Mononuclear cell (primary cell): ENCODE measurements around the gene YIPF4. TPM values are rescaled to one million over a fixed set of nuclear protein-coding genes. Genes with fewer than 3 reads are reported as not detected.
"Not testable (repeated sequence)": the region's sequence is repeated elsewhere in the genome, so short reads cannot be mapped to it uniquely, and the experiment has no call there.

ENCODE experiments used
- H3K27me3 ChIP-seq: 2 replicates; pipeline ENCODE4 v1.6.0; 2011; ENCODE audit warnings: low read length, control low read depth; ENCODE audit not compliant: insufficient read depth
- H3K4me1 ChIP-seq: 2 replicates; pipeline ENCODE4 v1.5.1; 2011; ENCODE audit warnings: mild to moderate bottlenecking, low read length, control low read depth; ENCODE audit not compliant: insufficient read depth
- H3K4me3 ChIP-seq: 2 replicates; pipeline ENCODE4 v1.5.1; 2011; ENCODE audit warnings: mild to moderate bottlenecking, low read length, moderate library complexity
- H3K9me3 ChIP-seq: 2 replicates; pipeline ENCODE4 v1.5.1; 2011; ENCODE audit warnings: low read depth, mild to moderate bottlenecking, control low read depth, low read length
- total RNA-seq: library from RNA; depleted of rRNA; stranded (reverse); fragments of >200 nt; gene quantifications from one replicate; pipeline ENCODE4 v1.2.3, GENCODE V29; 2012

YIPF4 gene
- total RNA-seq, 1 donor = 15.3 TPM

- Histone ChIP-seq H3K9me3 (no peaks in the 10 kb centered on the region), H3K4me3 (peak within 1 kb of the TSS; percentile 55), H3K4me1 (peaks cover 56% of the 10 kb centered on the region), H3K27me3 (no peaks in the 10 kb centered on the region)
Observed at GRCh38 chr2:32264422-32265105, 13.1 kb upstream of the YIPF4 start, which contains the start of gene NLRC4. Gene NLRC4 (minus strand): TSS chr2:32264886. CDS start chr2:32256775, 8,111 bp downstream.

GRCh38 chr2:32271063-32271462 is 6.6 kb upstream of the YIPF4 start:
- Histone ChIP-seq H3K4me3 (no peak overlapping the region), H3K9me3 (no peaks in the 10 kb centered on the region), H3K4me1 (peaks cover 7% of the 10 kb centered on the region), H3K27me3 (peaks cover 3% of the 10 kb centered on the region)

DNA sequence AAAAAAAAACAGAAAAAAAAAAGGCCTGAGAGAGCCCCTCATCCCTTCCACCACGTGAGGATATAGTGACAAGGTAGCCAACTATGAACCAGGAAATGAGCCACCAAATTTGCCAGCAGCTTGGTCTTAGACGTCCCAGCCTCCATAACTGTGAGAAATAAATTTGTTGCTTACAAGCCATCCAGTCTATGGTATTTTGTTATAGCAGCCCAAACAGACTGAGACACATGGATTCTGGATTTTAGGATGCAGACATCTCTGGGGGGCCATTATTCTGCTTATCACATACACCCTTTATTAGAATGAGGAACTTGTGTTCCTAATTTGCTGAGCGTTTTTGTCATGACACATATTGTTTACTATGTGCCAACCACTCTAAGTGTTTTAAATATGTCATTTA is 5.4 kb upstream of the YIPF4 start:
- Histone ChIP-seq H3K4me3 (no peak overlapping the region), H3K9me3 (no peaks in the 10 kb centered on the region), H3K27me3 (peaks cover 3% of the 10 kb centered on the region), H3K4me1 (peaks cover 6% of the 10 kb centered on the region)

GRCh38 chr2:32274289-32274688 is 3.4 kb upstream of the YIPF4 start:
- Histone ChIP-seq H3K4me1 (peaks cover 18% of the 10 kb centered on the region), H3K4me3 (no peak overlapping the region), H3K27me3 (peaks cover 3% of the 10 kb centered on the region), H3K9me3 (no peaks in the 10 kb centered on the region)

- H3K4me1 ChIP-seq = peaks cover 27% of the 10 kb centered on the region
- H3K27me3 ChIP-seq, H3K9me3 ChIP-seq, H3K4me3 ChIP-seq: not testable (repeated sequence)
Observed at GRCh38 chr2:32275790-32276189, 1.9 kb upstream of the YIPF4 start.

GRCh38 chr2:32277363-32277673 is 386 bp upstream of the YIPF4 start:
- H3K4me1 ChIP-seq = peaks cover 38% of the 10 kb centered on the region
- no peaks in the 10 kb centered on the region for H3K27me3 ChIP-seq
- H3K9me3 ChIP-seq = no peaks in the 10 kb centered on the region
- peak overlapping the region; percentile 91 for H3K4me3 ChIP-seq

- Histone ChIP-seq H3K4me3 (peak overlapping the region; percentile 91), H3K4me1 (peaks cover 40% of the 10 kb centered on the region)
Observed at GRCh38 chr2:32278478-32278853, 762 bp downstream of the YIPF4 start.

DNA sequence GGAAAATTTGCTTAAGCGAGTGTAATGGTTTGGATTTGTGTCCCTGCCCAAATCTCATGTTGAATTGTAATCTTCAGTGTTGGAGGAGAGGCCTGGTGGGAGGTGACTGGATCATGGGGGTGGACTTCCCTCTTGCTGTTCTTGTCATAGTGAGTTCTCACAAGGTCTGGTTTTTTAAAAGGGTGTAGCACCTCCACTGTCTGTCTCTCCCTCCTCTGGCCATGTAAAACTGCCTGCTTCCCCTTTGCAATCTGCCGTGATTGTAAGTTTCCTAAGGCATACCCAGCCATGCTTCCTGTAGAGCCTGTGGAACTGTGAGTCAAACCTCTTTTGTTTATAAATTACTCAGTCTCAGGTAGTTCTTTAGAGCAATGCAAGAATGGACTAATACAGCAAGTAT is 6.6 kb downstream of the YIPF4 start:
- peaks cover 52% of the 10 kb centered on the region for H3K4me1 ChIP-seq
- H3K9me3 ChIP-seq = no peaks in the 10 kb centered on the region
- no peaks in the 10 kb centered on the region for H3K27me3 ChIP-seq
- no peak overlapping the region for H3K4me3 ChIP-seq

More at GRCh38 chr2:32278478-32278853, 762 bp downstream of the YIPF4 start:
- no peaks in the 10 kb centered on the region for H3K27me3 ChIP-seq
- no peaks in the 10 kb centered on the region for H3K9me3 ChIP-seq

DNA sequence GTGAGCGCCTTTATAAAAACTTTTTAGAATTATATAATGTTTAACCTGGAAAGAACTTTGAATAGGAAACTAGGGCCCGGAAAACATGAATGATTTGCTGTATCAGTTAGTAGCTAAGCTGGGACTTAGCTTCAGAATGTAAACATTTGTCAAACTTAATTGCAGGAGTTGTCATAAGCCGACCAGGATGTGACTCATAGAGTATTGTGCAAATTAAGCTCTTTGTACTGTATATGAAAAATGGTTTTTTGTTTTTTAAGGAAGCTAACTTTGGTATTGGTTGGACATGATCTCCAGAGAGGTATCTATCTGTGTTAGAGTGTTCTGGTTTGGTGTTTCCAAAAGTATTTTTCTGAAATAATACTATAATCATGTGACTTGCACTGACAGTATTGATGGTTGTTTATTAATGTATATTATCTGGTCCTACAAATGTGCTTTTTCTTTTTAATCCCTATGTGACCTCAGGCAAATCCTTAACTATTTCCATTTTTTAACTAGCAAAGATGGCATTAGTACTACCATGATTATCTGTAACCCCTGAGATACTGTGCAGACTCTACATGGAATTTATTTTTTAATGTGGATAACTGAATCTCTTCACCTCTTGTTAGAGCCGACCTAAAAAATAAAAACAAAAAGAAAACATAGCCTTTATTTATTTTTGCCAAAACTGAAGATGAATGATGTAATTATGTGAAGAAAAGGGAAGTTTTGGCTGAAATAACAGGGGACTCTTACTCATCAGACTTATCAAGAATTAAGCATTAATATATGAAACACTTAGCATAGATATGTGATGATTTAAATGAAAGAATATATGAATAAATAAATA is 11.7 kb downstream of the YIPF4 start:
- Histone ChIP-seq H3K4me1 (peaks cover 21% of the 10 kb centered on the region), H3K4me3 (no peak overlapping the region), H3K27me3 (no peaks in the 10 kb centered on the region)

GRCh38 chr2:32290000-32290339 is 12.3 kb downstream of the YIPF4 start:
- Histone ChIP-seq H3K27me3 (no peaks in the 10 kb centered on the region), H3K4me3 (no peak overlapping the region), H3K4me1 (peaks cover 15% of the 10 kb centered on the region), H3K9me3 (no peaks in the 10 kb centered on the region)

More for the DNA sequence above, 11.7 kb downstream of the YIPF4 start:
- H3K9me3 ChIP-seq = no peaks in the 10 kb centered on the region

- no peak overlapping the region for H3K4me3 ChIP-seq
- no peaks in the 10 kb centered on the region for H3K9me3 ChIP-seq
- H3K27me3 ChIP-seq = no peaks in the 10 kb centered on the region
- peaks cover 10% of the 10 kb centered on the region for H3K4me1 ChIP-seq
Observed at GRCh38 chr2:32291746-32292145, 14.0 kb downstream of the YIPF4 start.

- not testable (repeated sequence) for H3K4me1 ChIP-seq, H3K9me3 ChIP-seq, H3K4me3 ChIP-seq, H3K27me3 ChIP-seq
Observed at GRCh38 chr2:32293493-32293892, 15.8 kb downstream of the YIPF4 start.

- not testable (repeated sequence) for H3K4me1 ChIP-seq, H3K27me3 ChIP-seq, H3K9me3 ChIP-seq, H3K4me3 ChIP-seq
Observed at GRCh38 chr2:32293966-32294562, 16.4 kb downstream of the YIPF4 start.

DNA sequence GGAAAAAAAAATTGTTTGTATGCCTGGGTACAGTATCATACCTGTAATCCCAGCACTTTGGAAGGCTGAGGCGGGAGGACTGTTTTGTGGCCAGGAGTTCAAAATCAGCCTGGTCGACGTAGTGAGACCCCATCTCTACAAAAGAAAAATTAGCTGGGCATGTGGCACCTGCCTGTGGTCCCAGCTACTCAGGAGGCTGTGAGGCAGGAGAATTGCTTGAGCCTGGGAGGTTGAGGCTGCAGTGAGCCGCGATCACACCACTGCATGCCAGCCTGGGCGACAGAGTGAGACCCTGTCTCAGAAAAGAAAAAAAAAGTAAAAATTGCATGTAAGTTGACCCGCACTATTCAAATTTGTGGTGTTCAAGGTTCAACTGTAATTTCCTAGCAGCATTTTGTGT is 32.9 kb downstream of the YIPF4 start:
- Histone ChIP-seq H3K4me1 (no peaks in the 10 kb centered on the region), H3K4me3 (no peak overlapping the region), H3K9me3 (no peaks in the 10 kb centered on the region), H3K27me3 (no peaks in the 10 kb centered on the region)

DNA sequence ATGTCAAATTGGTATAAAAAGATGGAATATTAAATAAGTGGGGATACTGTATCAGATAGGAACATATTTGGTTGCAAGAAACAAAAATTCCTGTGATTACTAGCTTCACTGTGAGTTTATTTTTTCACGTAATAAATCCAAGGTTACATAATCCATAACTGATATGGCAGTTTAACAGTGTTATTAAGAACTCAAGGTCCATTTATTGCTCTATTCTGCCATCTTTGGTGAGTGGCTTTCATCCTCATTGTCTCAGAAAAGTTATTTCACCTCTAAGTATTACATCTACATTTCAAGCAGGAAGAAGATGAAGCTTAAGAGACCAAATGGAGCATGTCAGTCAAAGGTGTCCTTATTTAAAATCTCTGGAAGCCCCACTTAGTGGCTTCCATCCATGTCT is 37.2 kb downstream of the YIPF4 start:
- H3K27me3 ChIP-seq = no peaks in the 10 kb centered on the region
- no peaks in the 10 kb centered on the region for H3K4me1 ChIP-seq
- no peak overlapping the region for H3K4me3 ChIP-seq
- H3K9me3 ChIP-seq = no peaks in the 10 kb centered on the region
